Left lung (tissue), 10 donors: ENCODE data around the gene UBAC2. TPM values are rescaled to one million over a fixed set of nuclear protein-coding genes. Genes with fewer than 3 reads are reported as not detected.

Experiments
- ATAC-seq: fragments of 200-7000 bp; cut with Tn5 transposase; one replicate; pipeline ENCODE4 v1.9.1; 2020; ENCODE audit warnings: moderate library complexity
- DNase-seq, 4 donors: peaks; one replicate each; pipeline ENCODE4 v3.0.0-alpha.2; 2013 to 2020
- H3K27ac ChIP-seq, 2 donors: fragments of 200-600 bp; sonication (generic) in 1 of 2; one replicate each; pipeline versions ENCODE4 v1.5.0 to v1.8.0; 2020 to 2021
- H3K27me3 ChIP-seq, 2 donors: fragments of 200-600 bp; sonication (generic) in 1 of 2; one replicate each; pipeline versions ENCODE4 v1.5.0 to v1.8.0; 2020 to 2021
- H3K36me3 ChIP-seq, 2 donors: fragments of 200-600 bp; sonication (generic) in 1 of 2; one replicate each; pipeline versions ENCODE4 v1.5.0 to v1.8.0; 2020 to 2021
- H3K4me1 ChIP-seq, 2 donors: fragments of 200-600 bp; one replicate each; pipeline ENCODE4 v1.8.0; 2021
- H3K4me3 ChIP-seq, 2 donors: fragments of 200-600 bp; sonication (generic) in 1 of 2; one replicate each; pipeline versions ENCODE4 v1.5.0 to v1.8.0; 2020 to 2021; ENCODE audit warnings: mild to moderate bottlenecking in 1 of 2
- H3K9me3 ChIP-seq, 2 donors: fragments of 200-600 bp; sonication (generic) in 1 of 2; one replicate each; pipeline versions ENCODE4 v1.5.0 to v1.8.0; 2020 to 2021
- intact Hi-C, 2 donors: fragments of 100-400 bp; cut with DNase I; formaldehyde crosslinking; loops; one replicate each; pipeline versions ENCODE4 v1.11.2 to v1.14.2; 2022
- polyA plus RNA-seq, 6 donors: library from polyadenylated mRNA; unstranded; fragments of 120-200 nt; gene quantifications; one replicate each; pipeline ENCODE4 v1.2.1, GENCODE V29; 2013; ENCODE audit not compliant: insufficient read length in 6 of 6
- total RNA-seq, 2 donors: library from RNA; stranded (reverse); fragmentation: NEBNext Ultra II Directional; extraction: Animal tissue kit (Norgen Biotek cat#: 25700); gene quantifications; one replicate each; pipeline ENCODE4 v1.2.1, GENCODE V29; 2021
- TF ChIP-seq, protein P1 (sequence below), 2 donors: fragments of 200-600 bp; sonication (generic) in 1 of 2; IDR thresholded peaks; one replicate each; pipeline versions ENCODE4 v1.5.0 to v1.8.0; 2021; ENCODE audit warnings: antibody characterized with exemption in 2 of 2
- donor health status: DM: no; HTN: yes; CAD: no.
- donor health status: DM: no; HTN: no; CAD: no.

UBAC2 gene
- total and polyA plus RNA-seq, 8 donors = 56.1 to 71.6 (median 66.4) TPM

DNA sequence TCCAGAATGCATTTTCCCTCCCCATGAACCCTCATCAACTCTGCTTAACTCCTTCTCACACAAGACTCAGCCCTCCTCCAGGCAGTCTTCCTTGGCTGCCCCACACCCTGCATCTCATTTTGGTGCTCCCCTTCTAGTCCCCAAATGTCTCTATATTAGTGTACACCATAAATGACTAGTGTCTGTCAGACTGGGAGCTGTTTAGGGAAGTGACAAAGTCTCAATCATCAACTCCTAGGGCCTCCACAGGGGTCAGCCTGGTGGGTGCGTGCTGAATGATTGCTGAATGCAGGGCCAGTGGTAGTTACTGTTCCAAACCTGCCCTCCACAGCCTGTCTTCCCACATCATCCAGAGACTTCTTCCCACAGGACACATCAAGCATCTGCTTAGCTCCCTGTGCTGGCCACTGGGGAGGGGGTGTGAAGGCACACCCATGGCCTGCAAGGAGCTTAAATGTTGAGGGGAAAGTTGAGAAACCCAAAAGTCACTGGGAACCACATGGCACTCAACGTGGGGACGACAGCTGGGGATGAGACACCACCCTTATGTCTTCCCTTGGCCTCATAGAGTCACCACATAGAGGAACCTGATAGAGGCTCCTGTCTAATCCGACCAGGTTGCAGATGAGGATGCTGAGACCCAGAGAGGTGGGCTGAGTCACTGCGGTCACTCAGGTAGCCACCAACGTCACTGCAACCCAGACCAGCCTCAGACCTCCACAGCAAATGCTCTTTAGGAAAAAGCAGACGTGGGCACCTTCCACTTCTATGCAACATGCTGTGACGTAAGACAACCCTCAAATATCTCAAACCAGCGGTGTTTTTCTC lies 221.3 kb downstream of the UBAC2 start:
- Histone ChIP-seq H3K4me1 (peaks cover 0 to 32% of the 10 kb centered on the region in 2 donors), H3K27me3 (peaks cover 0 to 38% of the 10 kb centered on the region in 2 donors), H3K36me3 (no peaks in the 10 kb centered on the region), H3K4me3 (no peak overlapping the region), H3K27ac (no peak overlapping the region), H3K9me3 (no peaks in the 10 kb centered on the region)
- ATAC-seq (no peak), DNase-seq (peak in 1 of 4 donors; percentile 20)
- TF ChIP-seq, protein P1, sequence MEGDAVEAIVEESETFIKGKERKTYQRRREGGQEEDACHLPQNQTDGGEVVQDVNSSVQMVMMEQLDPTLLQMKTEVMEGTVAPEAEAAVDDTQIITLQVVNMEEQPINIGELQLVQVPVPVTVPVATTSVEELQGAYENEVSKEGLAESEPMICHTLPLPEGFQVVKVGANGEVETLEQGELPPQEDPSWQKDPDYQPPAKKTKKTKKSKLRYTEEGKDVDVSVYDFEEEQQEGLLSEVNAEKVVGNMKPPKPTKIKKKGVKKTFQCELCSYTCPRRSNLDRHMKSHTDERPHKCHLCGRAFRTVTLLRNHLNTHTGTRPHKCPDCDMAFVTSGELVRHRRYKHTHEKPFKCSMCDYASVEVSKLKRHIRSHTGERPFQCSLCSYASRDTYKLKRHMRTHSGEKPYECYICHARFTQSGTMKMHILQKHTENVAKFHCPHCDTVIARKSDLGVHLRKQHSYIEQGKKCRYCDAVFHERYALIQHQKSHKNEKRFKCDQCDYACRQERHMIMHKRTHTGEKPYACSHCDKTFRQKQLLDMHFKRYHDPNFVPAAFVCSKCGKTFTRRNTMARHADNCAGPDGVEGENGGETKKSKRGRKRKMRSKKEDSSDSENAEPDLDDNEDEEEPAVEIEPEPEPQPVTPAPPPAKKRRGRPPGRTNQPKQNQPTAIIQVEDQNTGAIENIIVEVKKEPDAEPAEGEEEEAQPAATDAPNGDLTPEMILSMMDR (IDR thresholded peaks at IDR 0.05) = no peak
- intact Hi-C loops = no loop called here

- TF ChIP-seq, protein P1 (IDR thresholded peaks at IDR 0.05) = no peak
These were observed 222.0 kb downstream of the UBAC2 start for GRCh38 chr13:99422586-99423220.

GRCh38 chr13:99425485-99426341 lies 225.1 kb downstream of the UBAC2 start:
- H3K9me3 ChIP-seq = no peaks in the 10 kb centered on the region
- TF ChIP-seq, protein P1 (IDR thresholded peaks at IDR 0.05) = no peak
- peaks cover 0 to 14% of the 10 kb centered on the region in 2 donors for H3K27me3 ChIP-seq
- ATAC-seq (peak; percentile 80), DNase-seq (peak in 2 of 4 donors; percentile 68 to 87)
- no peak overlapping the region for H3K27ac ChIP-seq
- peaks cover 0 to 20% of the 10 kb centered on the region in 2 donors for H3K4me1 ChIP-seq
- intact Hi-C loops = no loop called here
- H3K36me3 ChIP-seq = no peaks in the 10 kb centered on the region
- H3K4me3 ChIP-seq = no peak overlapping the region

More at GRCh38 chr13:99422586-99423220, 222.0 kb downstream of the UBAC2 start:
- intact Hi-C loops = no loop called here
- no peaks in the 10 kb centered on the region for H3K36me3 ChIP-seq
- no peak overlapping the region for H3K27ac ChIP-seq
- peaks cover 0 to 32% of the 10 kb centered on the region in 2 donors for H3K4me1 ChIP-seq
- H3K9me3 ChIP-seq = no peaks in the 10 kb centered on the region
- H3K4me3 ChIP-seq = no peak overlapping the region
- no peak for DNase-seq
- H3K27me3 ChIP-seq = peaks cover 0 to 36% of the 10 kb centered on the region in 2 donors
- ATAC-seq = no peak

DNA sequence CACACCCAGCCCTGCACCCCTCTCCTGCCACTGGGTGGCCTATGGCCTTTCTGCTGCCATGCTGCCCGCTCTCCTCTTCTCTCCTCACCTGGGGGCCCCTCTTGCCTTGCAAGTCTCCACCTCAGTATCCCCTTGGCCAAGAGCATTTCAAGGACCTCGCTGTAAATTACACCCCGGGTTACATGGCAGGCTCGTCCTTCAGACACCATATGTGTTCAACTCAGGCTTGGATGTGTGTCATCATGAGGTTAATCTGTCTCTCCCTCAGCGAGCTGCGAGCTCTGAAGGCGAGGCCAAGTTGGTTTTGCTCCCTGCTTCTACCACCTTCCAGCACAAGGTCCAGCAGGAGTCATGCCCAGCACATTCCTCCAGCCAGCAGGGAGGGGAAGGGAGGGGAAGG lies 225.8 kb downstream of the UBAC2 start:
- Histone ChIP-seq H3K27ac (no peak overlapping the region), H3K36me3 (no peaks in the 10 kb centered on the region), H3K9me3 (no peaks in the 10 kb centered on the region), H3K4me1 (peaks cover 0 to 26% of the 10 kb centered on the region in 2 donors), H3K4me3 (no peak overlapping the region), H3K27me3 (peaks cover 0 to 8% of the 10 kb centered on the region in 2 donors)
- TF ChIP-seq, protein P1 (IDR thresholded peaks at IDR 0.05) = no peak
- no peak for ATAC-seq
- intact Hi-C loops = no loop called here
- DNase-seq = no peak
